Fibroblast of lung (primary cell): ENCODE measurements around the gene PLEKHN1. TPM values are rescaled to one million over a fixed set of nuclear protein-coding genes. Genes with fewer than 3 reads are reported as not detected.

ENCODE experiments used
- DNase-seq, 2 donors: peaks; one replicate each; pipeline versions ENCODE4 v3.0.0 to v3.0.0-alpha.2; 2010; ENCODE audit warnings: low read depth in 2 of 2
- H2AFZ ChIP-seq: 2 replicates; pipeline ENCODE4 v1.5.1; 2012; ENCODE audit warnings: low read length, control low read depth, inconsistent platforms
- H3K27ac ChIP-seq: 2 replicates; pipeline ENCODE4 v1.5.1; 2011; ENCODE audit warnings: low read length, control low read depth; ENCODE audit not compliant: insufficient read depth
- H3K27me3 ChIP-seq: 2 replicates; pipeline ENCODE4 v1.5.1; 2011; ENCODE audit warnings: mild to moderate bottlenecking, low read length; ENCODE audit not compliant: control insufficient read depth, insufficient read depth
- H3K36me3 ChIP-seq: 2 replicates; pipeline ENCODE4 v1.5.1; 2011; ENCODE audit warnings: low read length; ENCODE audit not compliant: control insufficient read depth, insufficient read depth
- H3K4me1 ChIP-seq: 2 replicates; pipeline ENCODE4 v1.5.1; 2011; ENCODE audit warnings: low read length; ENCODE audit not compliant: control insufficient read depth, insufficient read depth; ENCODE audit errors: extremely low read depth
- H3K4me2 ChIP-seq: 2 replicates; pipeline ENCODE4 v1.5.1; 2011; ENCODE audit warnings: low read length, control low read depth; ENCODE audit not compliant: insufficient read depth; ENCODE audit errors: extremely low read depth
- H3K4me3 ChIP-seq, 4 experiments: fragments of 200-600 bp in 1 of 4; sonication (generic) in 1 of 4; replicated peaks in 1 of 4; 2 replicates each; pipeline ENCODE4 v1.5.1; 2011 to 2016; ENCODE audit warnings: low read length in 4 of 4, low read depth in 3 of 4, mild to moderate bottlenecking in 3 of 4, control low read depth in 2 of 4, inconsistent platforms in 1 of 4, mixed read lengths in 1 of 4; ENCODE audit not compliant: insufficient read depth in 1 of 4; ENCODE audit errors: control extremely low read depth in 1 of 4
- H3K79me2 ChIP-seq: 2 replicates; pipeline ENCODE4 v1.5.1; 2012; ENCODE audit warnings: mild to moderate bottlenecking, low read length, inconsistent platforms; ENCODE audit not compliant: control insufficient read depth, insufficient read depth
- H3K9ac ChIP-seq: 2 replicates; pipeline ENCODE4 v1.5.1; 2011; ENCODE audit warnings: mild to moderate bottlenecking, low read length, control low read depth; ENCODE audit not compliant: insufficient read depth
- H3K9me3 ChIP-seq: 2 replicates; pipeline ENCODE4 v1.5.1; 2012; ENCODE audit warnings: low read depth, low read length; ENCODE audit not compliant: control insufficient read depth, insufficient read depth
- H4K20me1 ChIP-seq: 2 replicates; pipeline ENCODE4 v1.5.1; 2011; ENCODE audit warnings: low read length; ENCODE audit not compliant: control insufficient read depth, insufficient read depth; ENCODE audit errors: extremely low read depth
- EZH2 ChIP-seq: IDR thresholded peaks from 2 replicates; pipeline ENCODE4 v1.5.1; 2012; ENCODE audit warnings: low read length, control low read depth, mild to moderate bottlenecking; ENCODE audit errors: missing control alignments
- polyA plus RNA-seq, 2 donors: library from polyadenylated mRNA; depleted of rRNA in 1 of 2; stranded (reverse) in 1 of 2; unstranded in 1 of 2; fragments of >200 nt; gene quantifications; 2 replicates each; pipeline ENCODE4 v1.2.1, GENCODE V29; 2011 to 2012; ENCODE audit warnings: missing spikeins in 1 of 2
- total RNA-seq: library from RNA; depleted of rRNA; stranded (reverse); fragments of >200 nt; gene quantifications from 2 replicates; pipeline ENCODE4 v1.2.1, GENCODE V29; 2014
- TF ChIP-seq, protein P1 (sequence below), 2 donors: IDR thresholded peaks in 1 of 2; conservative IDR thresholded peaks in 1 of 2; 1 replicate in 1 of 2; 2 replicates in 1 of 2; pipeline ENCODE4 v1.5.1; 2011 to 2012; ENCODE audit warnings: low read length in 2 of 2, control low read depth in 1 of 2, inconsistent platforms in 1 of 2, low read depth in 1 of 2, mild to moderate bottlenecking in 1 of 2

PLEKHN1 gene
- total and polyA plus RNA-seq, 2 donors (not counting 1 experiment from before 2014, with no cell fraction given), result 0.17 to 0.41 TPM

GRCh38 chr1:951364-951763 is 14.9 kb upstream of the PLEKHN1 start:
- no peaks in the 10 kb centered on the region for H4K20me1 ChIP-seq
- peaks cover 46% of the 10 kb centered on the region for H3K36me3 ChIP-seq
- no peaks in the 10 kb centered on the region for H3K4me1 ChIP-seq
- H3K79me2 ChIP-seq, result no peaks in the 10 kb centered on the region
- H3K4me3 ChIP-seq, result no peak overlapping the region
- no peaks in the 10 kb centered on the region for H3K27me3 ChIP-seq
- TF ChIP-seq EZH2, result no peak
- TF ChIP-seq, protein P1, sequence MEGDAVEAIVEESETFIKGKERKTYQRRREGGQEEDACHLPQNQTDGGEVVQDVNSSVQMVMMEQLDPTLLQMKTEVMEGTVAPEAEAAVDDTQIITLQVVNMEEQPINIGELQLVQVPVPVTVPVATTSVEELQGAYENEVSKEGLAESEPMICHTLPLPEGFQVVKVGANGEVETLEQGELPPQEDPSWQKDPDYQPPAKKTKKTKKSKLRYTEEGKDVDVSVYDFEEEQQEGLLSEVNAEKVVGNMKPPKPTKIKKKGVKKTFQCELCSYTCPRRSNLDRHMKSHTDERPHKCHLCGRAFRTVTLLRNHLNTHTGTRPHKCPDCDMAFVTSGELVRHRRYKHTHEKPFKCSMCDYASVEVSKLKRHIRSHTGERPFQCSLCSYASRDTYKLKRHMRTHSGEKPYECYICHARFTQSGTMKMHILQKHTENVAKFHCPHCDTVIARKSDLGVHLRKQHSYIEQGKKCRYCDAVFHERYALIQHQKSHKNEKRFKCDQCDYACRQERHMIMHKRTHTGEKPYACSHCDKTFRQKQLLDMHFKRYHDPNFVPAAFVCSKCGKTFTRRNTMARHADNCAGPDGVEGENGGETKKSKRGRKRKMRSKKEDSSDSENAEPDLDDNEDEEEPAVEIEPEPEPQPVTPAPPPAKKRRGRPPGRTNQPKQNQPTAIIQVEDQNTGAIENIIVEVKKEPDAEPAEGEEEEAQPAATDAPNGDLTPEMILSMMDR (conservative IDR thresholded peaks at IDR 0.05 in 1 of 2, IDR thresholded peaks at IDR 0.05 in 1 of 2; ENCODE audit: low read depth in 1 of 2, low read length in 2 of 2), result peak; percentile 29 to 55
- peak in 1 of 2 donors; percentile 44 for DNase-seq
- no peak overlapping the region for H3K4me2 ChIP-seq
- no peak overlapping the region for H3K9ac ChIP-seq
- H2AFZ ChIP-seq, result no peak overlapping the region
- no peaks in the 10 kb centered on the region for H3K9me3 ChIP-seq
- no peak overlapping the region for H3K27ac ChIP-seq

GRCh38 chr1:952201-952600 is 14.1 kb upstream of the PLEKHN1 start:
- Histone ChIP-seq H3K36me3 (peaks cover 45% of the 10 kb centered on the region), H3K27me3 (no peaks in the 10 kb centered on the region)

GRCh38 chr1:952603-953002 is 13.7 kb upstream of the PLEKHN1 start:
- H3K9ac ChIP-seq, result no peak overlapping the region
- peaks cover 2% of the 10 kb centered on the region for H3K4me1 ChIP-seq
- H3K27ac ChIP-seq, result no peak overlapping the region
- H4K20me1 ChIP-seq, result no peaks in the 10 kb centered on the region
- peaks cover 6% of the 10 kb centered on the region for H3K79me2 ChIP-seq
- H3K4me2 ChIP-seq, result no peak overlapping the region
- no peak overlapping the region for H2AFZ ChIP-seq
- no peak for DNase-seq
- H3K27me3 ChIP-seq, result no peaks in the 10 kb centered on the region
- H3K36me3 ChIP-seq, result peaks cover 44% of the 10 kb centered on the region
- no peak overlapping the region for H3K4me3 ChIP-seq
- TF ChIP-seq, protein P1 (conservative IDR thresholded peaks at IDR 0.05 in 1 of 2, IDR thresholded peaks at IDR 0.05 in 1 of 2; ENCODE audit: low read depth in 1 of 2, low read length in 2 of 2), result no peak
- no peak for TF ChIP-seq EZH2
- no peaks in the 10 kb centered on the region for H3K9me3 ChIP-seq

More at GRCh38 chr1:952201-952600, 14.1 kb upstream of the PLEKHN1 start:
- DNase-seq, result no peak
- Histone ChIP-seq H3K9ac (no peak overlapping the region), H3K4me2 (no peak overlapping the region), H3K4me1 (no peaks in the 10 kb centered on the region), H3K79me2 (peaks cover 2% of the 10 kb centered on the region), H4K20me1 (no peaks in the 10 kb centered on the region), H3K27ac (no peak overlapping the region), H2AFZ (no peak overlapping the region), H3K4me3 (no peak overlapping the region), H3K9me3 (no peaks in the 10 kb centered on the region)
- TF ChIP-seq EZH2, result no peak
- TF ChIP-seq, protein P1 (conservative IDR thresholded peaks at IDR 0.05 in 1 of 2, IDR thresholded peaks at IDR 0.05 in 1 of 2; ENCODE audit: low read depth in 1 of 2, low read length in 2 of 2), result no peak
